HCT116 (cell line): ENCODE results near the gene GNPDA2. TPM values are rescaled to one million over a fixed set of nuclear protein-coding genes. Genes with fewer than 3 reads are reported as not detected.

Experiments used
- ATAC-seq: fragments of 200-7000 bp; cut with Tn5 transposase; 2 replicates; pipeline ENCODE4 v1.9.1; 2020; ENCODE audit warnings: mild to moderate bottlenecking, moderate library complexity
- BruUV-seq: library from RNA; stranded (reverse); fragments of 400-500 nt; replicated peaks from 2 replicates; lab custom pipeline; 2021; lab: Mats Ljungman, UMichigan
- CTCF ChIA-PET: fragments of 300-600 bp; sonication (Branson Sonifier 250); formaldehyde crosslinking; loops from one replicate; lab custom pipeline; 2021; ENCODE audit warnings: antibody characterized with exemption; lab: Charles Lee
- POLR2A ChIA-PET: fragments of 300-600, 350-600 bp; sonication (Branson Sonifier 250); formaldehyde crosslinking; loops from one replicate; lab custom pipeline; 2021; ENCODE audit warnings: antibody characterized with exemption; lab: Charles Lee
- RAD21 ChIA-PET, 2 experiments: fragments of 300-600 bp; sonication (Branson Sonifier 250); formaldehyde crosslinking; loops; one replicate each; lab custom pipeline; 2023; ENCODE audit warnings: low total read pairs in 2 of 2; ENCODE audit not compliant: uncharacterized antibody in 2 of 2, unreplicated experiment in 2 of 2, low non-redundant PET in 1 of 2; lab: Charles Lee
- DNase-seq: peaks from one replicate; pipeline ENCODE4 v3.0.0-alpha.2; 2010; ENCODE audit warnings: low read depth, low spot score
- H2AFZ ChIP-seq: fragments of 200-600 bp; shearing (Covaris generic), sonication (generic); 2 replicates; pipeline ENCODE4 v1.6.1; 2017; ENCODE audit warnings: low read depth, mixed run types, mixed read lengths, antibody characterized with exemption, low read length; ENCODE audit not compliant: poor library complexity, severe bottlenecking
- H3K27ac ChIP-seq: 2 replicates; pipeline ENCODE4 v1.5.1; 2012; ENCODE audit warnings: low read depth, low read length
- H3K27me3 ChIP-seq: fragments of 200-600 bp; sonication (generic); 2 replicates; pipeline ENCODE4 v1.6.1; 2016; ENCODE audit warnings: mixed run types, low read length, mixed read lengths; ENCODE audit not compliant: insufficient read depth
- H3K36me3 ChIP-seq, 2 experiments: fragments of 200-500 bp in 1 of 2; fragments of 200-600 bp in 1 of 2; sonication (Bioruptor generic) in 1 of 2; sonication (generic) in 1 of 2; 2 replicates each; pipeline versions ENCODE4 v1.5.1 to v1.6.1; 2014 to 2016; ENCODE audit warnings: low read length in 2 of 2, inconsistent platforms in 1 of 2, mixed read lengths in 1 of 2, mixed run types in 1 of 2; ENCODE audit not compliant: insufficient read depth in 2 of 2, control insufficient read depth in 1 of 2
- H3K4me1 ChIP-seq, 2 experiments: fragments of 200-600 bp in 1 of 2; sonication (generic) in 1 of 2; 2 replicates each; pipeline versions ENCODE4 v1.5.1 to v1.6.1; 2012 to 2017; ENCODE audit warnings: low read length in 2 of 2, inconsistent platforms in 1 of 2, mild to moderate bottlenecking in 1 of 2, mixed read lengths in 1 of 2, mixed run types in 1 of 2, moderate library complexity in 1 of 2; ENCODE audit not compliant: insufficient read depth in 2 of 2, control insufficient read depth in 1 of 2
- H3K4me2 ChIP-seq: fragments of 200-600 bp; sonication (generic); 2 replicates; pipeline ENCODE4 v1.6.1; 2017; ENCODE audit warnings: mixed run types, low read length, mixed read lengths
- H3K4me3 ChIP-seq, 2 experiments: fragments of 200-600 bp in 1 of 2; sonication (generic) in 1 of 2; replicated peaks in 1 of 2; 2 replicates each; pipeline ENCODE4 v1.5.1; 2011 to 2016; ENCODE audit warnings: low read length in 2 of 2, control low read depth in 1 of 2, low read depth in 1 of 2, mild to moderate bottlenecking in 1 of 2, mixed read lengths in 1 of 2, mixed run types in 1 of 2
- H3K79me2 ChIP-seq: fragments of 200-600 bp; sonication (generic); 2 replicates; pipeline ENCODE4 v1.6.1; 2017; ENCODE audit warnings: mild to moderate bottlenecking, mixed run types, low read length, moderate library complexity, mixed read lengths; ENCODE audit not compliant: insufficient read depth
- H3K9ac ChIP-seq: fragments of 200-600 bp; sonication (generic); 2 replicates; pipeline ENCODE4 v1.6.1; 2016; ENCODE audit warnings: low read length, mixed read lengths
- H3K9me2 ChIP-seq: fragments of 200-600 bp; sonication (generic), shearing (Covaris generic); 2 replicates; pipeline ENCODE4 v1.6.1; 2017; ENCODE audit warnings: mixed run types, mild to moderate bottlenecking, moderate library complexity; ENCODE audit not compliant: insufficient read depth
- H3K9me3 ChIP-seq, 2 experiments: fragments of 200-500 bp in 1 of 2; fragments of 200-600 bp in 1 of 2; sonication (Bioruptor generic) in 1 of 2; sonication (generic) in 1 of 2; 2 replicates each; pipeline ENCODE4 v1.6.1; 2014 to 2017; ENCODE audit warnings: low read length in 2 of 2, mixed read lengths in 2 of 2, inconsistent platforms in 1 of 2, low read depth in 1 of 2, mild to moderate bottlenecking in 1 of 2, mixed run types in 1 of 2, moderate library complexity in 1 of 2; ENCODE audit not compliant: control insufficient read depth in 1 of 2, insufficient read depth in 1 of 2
- H4K20me1 ChIP-seq: fragments of 200-600 bp; sonication (generic), shearing (Covaris generic); 2 replicates; pipeline ENCODE4 v1.6.1; 2017; ENCODE audit warnings: mixed run types, mild to moderate bottlenecking, moderate library complexity; ENCODE audit not compliant: insufficient read depth
- CBX3 ChIP-seq: IDR thresholded peaks from 2 replicates; pipeline ENCODE4 v1.6.1; 2012; ENCODE audit warnings: low read depth
- EZH2 ChIP-seq: fragments of 200-600 bp; sonication (generic); IDR thresholded peaks from 2 replicates; pipeline ENCODE4 v1.6.1; 2017; ENCODE audit warnings: antibody characterized with exemption, mixed run types
- EZH2phosphoT487 ChIP-seq: fragments of 200-600 bp; IDR thresholded peaks from 2 replicates; pipeline ENCODE4 v1.6.1; 2018; ENCODE audit warnings: antibody characterized with exemption, borderline replicate concordance
- FOSL1 ChIP-seq: IDR thresholded peaks from 2 replicates; pipeline ENCODE4 v1.6.1; 2012; ENCODE audit warnings: low read depth
- JUND ChIP-seq: IDR thresholded peaks from 2 replicates; pipeline ENCODE4 v1.6.1; 2012
- POLR2A ChIP-seq: IDR thresholded peaks from 2 replicates; pipeline ENCODE4 v1.7.0; 2011; ENCODE audit warnings: borderline replicate concordance; ENCODE audit not compliant: insufficient read depth, insufficient read length; ENCODE audit errors: extremely low read depth
- POLR2AphosphoS5 ChIP-seq: IDR thresholded peaks from 2 replicates; pipeline ENCODE4 v1.6.1; 2011; ENCODE audit warnings: mild to moderate bottlenecking, low read depth, low read length, moderate library complexity
- RAD21 ChIP-seq: IDR thresholded peaks from 2 replicates; pipeline ENCODE4 v1.6.1; 2012; ENCODE audit warnings: low read depth, mild to moderate bottlenecking
- SRF ChIP-seq: IDR thresholded peaks from 2 replicates; pipeline ENCODE4 v1.6.1; 2012; ENCODE audit warnings: low read depth
- TCF7L2 ChIP-seq: IDR thresholded peaks from 2 replicates; pipeline ENCODE4 v1.7.0; 2011; ENCODE audit warnings: borderline replicate concordance, inconsistent platforms; ENCODE audit not compliant: insufficient read depth, insufficient read length; ENCODE audit errors: extremely low read depth
- ZFX ChIP-seq: fragments of 450-650 bp; IDR thresholded peaks from 2 replicates; pipeline ENCODE4 v1.6.1; 2017
- ZNF274 ChIP-seq: fragments of 200-500 bp; sonication (Bioruptor generic); IDR thresholded peaks from 2 replicates; pipeline ENCODE4 v1.6.1; 2014; ENCODE audit warnings: mild to moderate bottlenecking, low read depth, low read length, inconsistent platforms
- intact Hi-C: fragments of 100-400 bp; cut with micrococcal nuclease; formaldehyde crosslinking; loops from 2 replicates; pipeline ENCODE4 v1.10.0; 2022
- total RNA-seq: library from RNA; stranded (reverse); gene quantifications from one replicate; pipeline ENCODE4 v1.2.1, GENCODE V29; 2021; ENCODE audit not compliant: unreplicated experiment
- TF ChIP-seq, protein P1 (sequence below), 3 experiments: fragments of 200-600 bp in 1 of 3; sonication (generic) in 1 of 3; IDR thresholded peaks in 2 of 3; conservative IDR thresholded peaks in 1 of 3; 2 replicates each; pipeline ENCODE4 v1.5.1; 2012 to 2017; ENCODE audit warnings: low read depth in 2 of 3, low read length in 2 of 3, antibody characterized with exemption in 1 of 3, borderline replicate concordance in 1 of 3, control low read depth in 1 of 3, mild to moderate bottlenecking in 1 of 3, mixed read lengths in 1 of 3, mixed run types in 1 of 3, moderate library complexity in 1 of 3; ENCODE audit not compliant: insufficient read depth in 1 of 3
- TF ChIP-seq, protein P2 (sequence below): IDR thresholded peaks from 2 replicates; pipeline ENCODE4 v1.6.1; 2012
- TF ChIP-seq, protein P3 (sequence below): IDR thresholded peaks from 2 replicates; pipeline ENCODE4 v1.6.1; 2011; ENCODE audit warnings: mild to moderate bottlenecking, low read length, moderate library complexity; ENCODE audit not compliant: insufficient replicate concordance; ENCODE audit errors: extremely low read depth
- TF ChIP-seq, protein P4 (sequence below): IDR thresholded peaks from 2 replicates; pipeline ENCODE4 v1.6.1; 2012

GNPDA2 gene
- total RNA-seq, 1 experiment from 2014 or later = 15.8 TPM

DNA sequence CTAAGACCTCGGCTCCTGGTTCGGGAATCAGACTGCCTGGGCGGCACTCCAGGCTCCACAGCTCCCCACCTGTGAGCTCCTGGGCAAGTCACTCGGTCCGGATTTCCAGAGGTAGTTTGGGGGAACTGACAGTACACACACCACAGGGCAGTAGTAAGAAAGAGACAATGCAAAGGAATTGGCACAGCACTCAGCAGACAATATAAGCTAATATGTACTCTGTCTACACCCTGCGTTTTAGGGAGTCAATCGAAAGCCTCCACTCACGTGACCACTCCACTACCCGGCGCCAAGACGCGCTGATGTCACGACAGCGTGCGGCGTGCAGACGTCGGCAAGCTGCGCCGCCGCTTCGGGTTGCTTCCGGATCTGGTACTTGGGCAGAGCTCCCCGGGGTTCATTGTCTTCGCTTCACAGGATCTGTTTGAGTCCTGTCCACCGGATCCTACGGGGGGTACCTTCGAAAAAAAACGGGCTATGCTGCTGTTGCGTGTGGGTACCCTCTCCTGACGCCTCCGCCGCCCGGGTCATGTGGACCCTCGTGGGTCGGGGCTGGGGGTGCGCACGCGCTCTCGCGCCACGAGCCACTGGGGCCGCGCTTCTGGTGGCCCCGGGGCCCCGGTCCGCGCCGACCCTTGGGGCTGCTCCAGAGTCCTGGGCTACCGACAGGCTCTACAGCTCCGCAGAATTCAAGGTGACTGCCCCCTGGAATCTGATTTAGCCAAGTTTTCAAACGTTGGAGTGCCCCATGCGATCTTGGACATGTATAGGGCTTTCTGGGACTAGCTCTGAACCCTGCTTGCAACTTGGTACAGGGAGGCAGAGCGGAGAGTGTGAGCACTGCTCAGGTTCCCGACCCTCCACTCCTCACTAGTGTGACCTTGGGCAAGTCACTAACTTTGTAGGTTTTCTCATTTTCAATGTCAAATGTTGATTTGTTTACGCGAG, 48.0 kb downstream of the GNPDA2 start, which contains the start of gene GUF1 (continued):
- TF ChIP-seq ZNF274 (no peak), RAD21 (no peak), EZH2phosphoT487 (no peak), TCF7L2 (no peak), POLR2A (peak; percentile 87), SRF (peak; percentile 85), ZFX (peak; percentile 46; the same call in 1 of the 2 replicates), CBX3 (0 out of 2 replicates have a peak, but pooled peaks have one; percentile 36), JUND (no peak), POLR2AphosphoS5 (peak; percentile 94)
- TF ChIP-seq, protein P1, sequence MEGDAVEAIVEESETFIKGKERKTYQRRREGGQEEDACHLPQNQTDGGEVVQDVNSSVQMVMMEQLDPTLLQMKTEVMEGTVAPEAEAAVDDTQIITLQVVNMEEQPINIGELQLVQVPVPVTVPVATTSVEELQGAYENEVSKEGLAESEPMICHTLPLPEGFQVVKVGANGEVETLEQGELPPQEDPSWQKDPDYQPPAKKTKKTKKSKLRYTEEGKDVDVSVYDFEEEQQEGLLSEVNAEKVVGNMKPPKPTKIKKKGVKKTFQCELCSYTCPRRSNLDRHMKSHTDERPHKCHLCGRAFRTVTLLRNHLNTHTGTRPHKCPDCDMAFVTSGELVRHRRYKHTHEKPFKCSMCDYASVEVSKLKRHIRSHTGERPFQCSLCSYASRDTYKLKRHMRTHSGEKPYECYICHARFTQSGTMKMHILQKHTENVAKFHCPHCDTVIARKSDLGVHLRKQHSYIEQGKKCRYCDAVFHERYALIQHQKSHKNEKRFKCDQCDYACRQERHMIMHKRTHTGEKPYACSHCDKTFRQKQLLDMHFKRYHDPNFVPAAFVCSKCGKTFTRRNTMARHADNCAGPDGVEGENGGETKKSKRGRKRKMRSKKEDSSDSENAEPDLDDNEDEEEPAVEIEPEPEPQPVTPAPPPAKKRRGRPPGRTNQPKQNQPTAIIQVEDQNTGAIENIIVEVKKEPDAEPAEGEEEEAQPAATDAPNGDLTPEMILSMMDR (IDR thresholded peaks at IDR 0.05 in 2 of 3, conservative IDR thresholded peaks at IDR 0.05 in 1 of 3; ENCODE audit: borderline replicate concordance in 1 of 3, insufficient read depth in 1 of 3, low read depth in 2 of 3, low read length in 2 of 3) = no peak
- TF ChIP-seq, protein P2, sequence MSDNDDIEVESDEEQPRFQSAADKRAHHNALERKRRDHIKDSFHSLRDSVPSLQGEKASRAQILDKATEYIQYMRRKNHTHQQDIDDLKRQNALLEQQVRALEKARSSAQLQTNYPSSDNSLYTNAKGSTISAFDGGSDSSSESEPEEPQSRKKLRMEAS = peak; percentile 81

DNA sequence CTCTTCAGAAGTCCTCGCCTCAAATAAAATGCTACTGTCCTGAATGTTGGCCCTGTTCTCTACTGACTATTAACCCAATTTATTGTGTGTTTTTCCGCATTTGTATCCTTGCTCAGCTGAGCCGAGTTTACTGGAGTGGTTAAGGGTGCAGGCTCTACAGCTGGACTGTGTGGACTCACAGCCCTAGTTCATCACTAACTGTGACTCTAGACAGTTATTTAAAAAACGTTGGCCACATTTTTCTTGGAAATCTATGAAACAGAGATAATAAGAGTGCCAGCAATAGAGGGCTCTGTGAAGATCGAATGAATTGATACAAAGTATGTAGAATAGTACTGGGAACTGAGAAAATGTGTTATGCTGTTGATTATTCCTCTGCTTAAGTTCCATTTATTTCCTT, 51.0 kb downstream of the GNPDA2 start:
- no TSS peak for BruUV-seq
- H3K27ac ChIP-seq = no peak overlapping the region
- H3K9me2 ChIP-seq = no peaks in the 10 kb centered on the region
- TF ChIP-seq, protein P1 (IDR thresholded peaks at IDR 0.05 in 2 of 3, conservative IDR thresholded peaks at IDR 0.05 in 1 of 3; ENCODE audit: borderline replicate concordance in 1 of 3, insufficient read depth in 1 of 3, low read depth in 2 of 3, low read length in 2 of 3) = no peak
- no peak for TF ChIP-seq EZH2
- TF ChIP-seq FOSL1 = no peak
- no peak for TF ChIP-seq SRF
- TF ChIP-seq JUND = no peak
- TF ChIP-seq, protein P3, sequence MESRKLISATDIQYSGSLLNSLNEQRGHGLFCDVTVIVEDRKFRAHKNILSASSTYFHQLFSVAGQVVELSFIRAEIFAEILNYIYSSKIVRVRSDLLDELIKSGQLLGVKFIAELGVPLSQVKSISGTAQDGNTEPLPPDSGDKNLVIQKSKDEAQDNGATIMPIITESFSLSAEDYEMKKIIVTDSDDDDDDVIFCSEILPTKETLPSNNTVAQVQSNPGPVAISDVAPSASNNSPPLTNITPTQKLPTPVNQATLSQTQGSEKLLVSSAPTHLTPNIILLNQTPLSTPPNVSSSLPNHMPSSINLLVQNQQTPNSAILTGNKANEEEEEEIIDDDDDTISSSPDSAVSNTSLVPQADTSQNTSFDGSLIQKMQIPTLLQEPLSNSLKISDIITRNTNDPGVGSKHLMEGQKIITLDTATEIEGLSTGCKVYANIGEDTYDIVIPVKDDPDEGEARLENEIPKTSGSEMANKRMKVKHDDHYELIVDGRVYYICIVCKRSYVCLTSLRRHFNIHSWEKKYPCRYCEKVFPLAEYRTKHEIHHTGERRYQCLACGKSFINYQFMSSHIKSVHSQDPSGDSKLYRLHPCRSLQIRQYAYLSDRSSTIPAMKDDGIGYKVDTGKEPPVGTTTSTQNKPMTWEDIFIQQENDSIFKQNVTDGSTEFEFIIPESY = no peak
- TF ChIP-seq, protein P2 = no peak
- TF ChIP-seq EZH2phosphoT487 = no peak
- TF ChIP-seq, protein P4, sequence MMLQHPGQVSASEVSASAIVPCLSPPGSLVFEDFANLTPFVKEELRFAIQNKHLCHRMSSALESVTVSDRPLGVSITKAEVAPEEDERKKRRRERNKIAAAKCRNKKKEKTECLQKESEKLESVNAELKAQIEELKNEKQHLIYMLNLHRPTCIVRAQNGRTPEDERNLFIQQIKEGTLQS = no peak
- intact Hi-C loops = no loop called here
- H3K36me3 ChIP-seq = no peaks in the 10 kb centered on the region
- no peaks in the 10 kb centered on the region for H3K9me3 ChIP-seq
- no peaks in the 10 kb centered on the region for H4K20me1 ChIP-seq
- POLR2A ChIA-PET = no interaction called here
- H3K4me2 ChIP-seq = no peak overlapping the region
- RAD21 ChIA-PET = no interaction called here
- peaks cover 23% of the 10 kb centered on the region for H3K79me2 ChIP-seq
- CTCF ChIA-PET = no interaction called here
- H3K4me3 ChIP-seq = no peak overlapping the region
- H3K9ac ChIP-seq = no peak overlapping the region
- no peak for ATAC-seq
- H3K4me1 ChIP-seq = peaks cover 3 to 13% of the 10 kb centered on the region in 2 experiments; a peak in 3 of 4 replicates
- no peaks in the 10 kb centered on the region for H3K27me3 ChIP-seq
- no peak overlapping the region for H2AFZ ChIP-seq
- DNase-seq = no peak
